ENCODE results near the gene BMF.
"Not testable (repeated sequence)": the region's sequence is repeated elsewhere in the genome, so short reads cannot be mapped to it uniquely, and the experiment has no call there.

The BMF gene, protein sequence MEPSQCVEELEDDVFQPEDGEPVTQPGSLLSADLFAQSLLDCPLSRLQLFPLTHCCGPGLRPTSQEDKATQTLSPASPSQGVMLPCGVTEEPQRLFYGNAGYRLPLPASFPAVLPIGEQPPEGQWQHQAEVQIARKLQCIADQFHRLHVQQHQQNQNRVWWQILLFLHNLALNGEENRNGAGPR

GRCh38 chr15:40108855-40109735, at the start of gene BMF:
Gene BMF (minus strand): TSS chr15:40108879. CDS start chr15:40106086, 2,793 bp downstream.
- DNase-seq, result peak; percentile 96

DNA sequence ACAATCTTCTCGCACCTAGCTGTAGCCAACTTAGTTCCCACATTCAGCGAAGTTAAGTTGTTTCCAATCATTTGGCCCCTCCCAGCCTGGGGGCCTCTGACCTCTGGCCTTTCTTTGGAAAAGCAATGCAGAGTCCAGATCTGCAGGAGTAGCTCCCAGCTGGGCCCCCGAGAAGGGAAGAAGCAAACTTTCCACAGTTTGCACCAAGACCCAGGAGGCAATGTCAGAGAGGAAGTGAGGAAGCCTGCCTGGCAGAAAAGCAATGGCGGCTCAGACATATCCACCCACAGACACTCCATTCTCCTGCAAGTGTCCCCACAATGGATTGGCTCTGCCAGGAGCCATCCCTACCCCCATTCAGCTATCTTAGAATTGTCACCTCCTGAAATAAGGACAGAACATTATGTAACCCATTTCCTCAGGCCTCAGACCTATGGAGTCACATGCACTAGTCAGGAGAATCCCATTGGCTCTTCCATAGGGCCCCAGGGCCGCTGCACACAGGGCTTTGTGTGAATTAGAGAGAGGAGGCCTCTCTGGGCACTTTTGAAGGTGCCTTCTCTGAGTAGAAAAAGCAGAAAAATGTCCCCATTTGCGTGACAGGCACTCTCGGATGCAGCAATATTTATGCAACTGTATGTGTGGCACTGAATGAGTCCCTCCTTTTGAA, 49.2 kb upstream of the BMF start:
- no peak for DNase-seq

- DNase-seq, result no peak
Observed at GRCh38 chr15:40155270-40155910, 46.7 kb upstream of the BMF start.

- DNase-seq, result not testable (repeated sequence)
Observed at GRCh38 chr15:40154821-40155220, 46.1 kb upstream of the BMF start.

DNA sequence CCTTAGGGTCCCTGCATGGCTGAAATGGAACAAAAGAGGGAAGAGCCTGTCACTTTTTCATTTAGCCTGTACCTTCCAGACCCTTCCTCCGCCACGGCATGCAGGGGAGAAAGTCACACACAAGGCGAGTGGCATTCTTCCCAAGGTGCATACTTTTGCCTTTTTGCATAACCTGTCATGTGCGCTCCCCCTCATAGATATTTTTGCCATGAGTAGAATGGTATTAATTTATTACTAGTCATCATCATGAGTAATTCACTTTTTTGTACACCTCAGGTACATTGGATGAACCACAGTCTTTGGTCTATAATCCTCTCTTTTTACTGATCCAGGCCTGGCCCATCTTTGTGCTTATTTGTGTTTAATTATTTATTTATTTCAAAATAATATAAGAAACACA, 43.3 kb upstream of the BMF start:
- DNase-seq, result no peak

DNA sequence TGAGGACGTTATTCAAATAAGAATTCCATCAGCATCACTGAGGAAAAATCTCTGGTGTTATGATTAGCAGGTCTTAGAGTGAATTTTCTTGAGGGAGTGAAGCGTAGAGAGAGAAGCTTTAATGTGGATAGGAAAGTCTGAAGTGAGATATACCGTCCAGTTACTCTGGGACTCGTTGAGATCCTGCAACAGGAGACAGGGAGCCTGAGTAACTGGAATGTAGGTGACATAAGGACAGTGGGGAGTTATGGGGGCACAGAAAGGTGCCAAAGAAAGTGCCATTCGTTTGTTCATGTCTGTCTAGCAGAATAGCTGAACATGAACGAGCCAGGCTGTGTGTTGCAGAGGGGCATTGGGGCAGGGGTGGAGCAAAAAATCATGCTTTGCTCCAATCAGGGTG, 42.8 kb upstream of the BMF start:
- no peak for DNase-seq

- DNase-seq, result peak; percentile 60
Observed at GRCh38 chr15:40150163-40150925, 41.7 kb upstream of the BMF start.

- no peak for DNase-seq
Observed at GRCh38 chr15:40149339-40149738, 40.7 kb upstream of the BMF start.

GRCh38 chr15:40146037-40146436, 37.4 kb upstream of the BMF start:
- no peak for DNase-seq

- no peak for DNase-seq
Observed at GRCh38 chr15:40142428-40142827, 33.7 kb upstream of the BMF start.

DNA sequence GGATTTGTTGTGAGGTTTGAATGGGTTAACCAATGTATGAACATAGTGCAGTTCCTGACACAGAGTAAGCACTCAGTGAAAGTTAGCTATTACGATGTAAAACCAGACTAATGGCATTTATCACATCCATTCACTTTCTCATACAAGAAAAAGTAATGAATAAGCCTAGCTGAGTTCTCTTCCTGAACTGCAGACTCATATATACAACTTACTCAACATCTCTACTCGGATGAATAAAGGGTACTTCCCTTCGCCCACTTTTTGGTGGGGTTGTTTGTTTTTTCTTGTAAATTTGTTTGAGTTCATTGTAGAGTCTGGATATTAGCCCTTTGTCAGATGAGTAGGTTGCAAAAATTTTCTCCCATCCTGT, 29.5 kb upstream of the BMF start:
- DNase-seq, result not testable (repeated sequence)

DNA sequence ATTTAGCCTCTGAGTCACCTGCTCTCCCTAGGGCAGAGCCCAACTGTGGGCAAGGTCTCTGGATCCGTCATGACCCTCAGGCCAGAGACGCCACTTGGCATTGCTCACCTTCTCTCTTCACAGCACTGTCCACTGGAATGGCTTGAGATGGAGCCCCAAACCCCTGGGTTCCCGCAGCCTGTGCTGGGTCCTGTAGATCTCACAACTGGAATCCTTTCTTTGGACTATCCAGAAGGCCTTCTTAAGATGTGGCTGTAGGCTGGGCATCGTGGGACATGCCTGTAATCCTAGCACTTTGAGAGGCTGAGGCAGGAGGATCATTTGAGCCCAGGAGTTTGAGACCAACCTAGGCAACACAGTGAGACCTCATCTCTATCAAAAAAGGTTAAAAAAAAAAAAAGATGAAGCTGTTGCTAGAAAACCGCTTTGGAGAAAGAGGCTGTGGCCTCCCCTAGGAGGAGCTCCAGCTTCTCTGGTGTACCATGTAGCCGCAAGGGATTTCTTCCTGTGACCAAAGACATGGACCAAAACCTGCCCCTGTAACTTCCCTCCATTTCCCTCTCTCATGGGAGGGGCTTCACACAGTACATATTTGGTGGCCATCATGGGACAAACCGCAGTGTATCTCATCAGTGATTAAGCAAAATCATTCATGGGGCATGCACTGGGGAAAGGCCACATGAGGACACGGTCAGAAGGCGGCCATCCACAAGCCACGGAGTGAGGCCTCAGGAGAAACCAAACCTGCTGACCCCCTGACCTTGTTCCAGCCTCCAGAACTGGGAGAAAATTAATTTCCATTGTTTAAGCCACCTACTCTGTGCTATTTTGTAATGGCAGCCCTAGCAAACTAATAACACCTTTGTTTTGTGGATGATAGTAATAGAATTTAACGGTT, 28.9 kb upstream of the BMF start:
- DNase-seq, result no peak

DNA sequence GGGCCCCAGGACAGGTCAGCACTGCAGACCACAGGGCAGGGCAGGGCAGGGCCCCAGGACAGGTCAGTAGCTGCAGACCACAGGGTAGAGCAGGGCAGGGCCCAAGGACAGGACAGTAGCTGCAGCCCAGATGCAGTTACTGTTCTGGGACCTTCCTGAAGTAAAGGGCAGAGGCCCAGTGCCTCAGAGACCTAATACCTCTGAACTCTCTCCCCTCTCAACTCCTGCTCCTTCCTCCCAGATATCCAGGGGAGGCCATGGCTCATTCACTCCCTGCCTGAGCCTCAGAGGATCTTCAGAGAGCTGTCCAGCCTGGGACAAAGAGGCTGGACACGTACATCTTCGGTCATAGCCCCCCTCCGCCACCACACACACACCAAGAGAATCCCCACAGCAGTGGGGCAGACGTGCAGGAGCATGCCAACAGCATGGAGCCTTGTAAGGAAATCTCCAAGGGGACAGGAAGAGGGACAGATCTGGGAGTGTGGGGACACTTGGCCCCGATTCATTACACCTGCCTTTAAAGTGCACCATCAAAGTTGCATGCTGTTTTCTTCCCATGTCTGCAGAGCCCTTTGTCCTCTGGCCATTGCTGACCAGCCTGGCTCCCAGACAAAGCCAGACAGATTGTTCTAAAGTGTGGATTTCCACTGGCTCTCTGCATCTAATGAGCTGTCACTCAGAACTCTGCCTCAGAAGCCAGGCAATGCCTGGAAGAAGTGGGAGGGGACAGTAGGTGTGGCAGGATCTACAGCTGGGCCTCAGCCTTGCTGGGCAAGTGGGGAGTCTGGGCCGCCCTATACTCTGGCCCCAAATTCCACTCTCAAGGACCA, 28.0 kb upstream of the BMF start:
- no peak for DNase-seq

GRCh38 chr15:40135846-40136450, 27.3 kb upstream of the BMF start:
- DNase-seq, result not testable (repeated sequence)

GRCh38 chr15:40134885-40135284, 26.2 kb upstream of the BMF start:
- no peak for DNase-seq

DNA sequence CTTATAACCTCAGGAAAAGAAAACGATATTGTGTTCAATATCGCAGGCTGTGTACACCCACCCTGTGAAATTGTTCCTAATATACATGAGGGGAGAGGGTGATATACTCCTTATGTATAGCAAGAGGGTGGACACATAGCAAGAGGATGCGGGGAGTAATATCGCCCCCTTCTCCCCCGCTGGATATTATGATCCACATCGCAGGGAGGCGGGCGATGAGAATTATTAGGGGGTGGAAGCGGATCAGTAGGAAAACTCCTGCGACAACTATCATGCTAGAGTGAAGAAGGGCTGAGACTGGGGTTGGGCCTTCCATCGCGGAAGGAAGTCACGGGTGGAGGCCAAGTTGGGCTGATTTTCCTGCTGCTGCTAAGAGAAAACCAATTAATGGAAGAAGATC, 24.9 kb upstream of the BMF start:
- DNase-seq, result no peak

DNA sequence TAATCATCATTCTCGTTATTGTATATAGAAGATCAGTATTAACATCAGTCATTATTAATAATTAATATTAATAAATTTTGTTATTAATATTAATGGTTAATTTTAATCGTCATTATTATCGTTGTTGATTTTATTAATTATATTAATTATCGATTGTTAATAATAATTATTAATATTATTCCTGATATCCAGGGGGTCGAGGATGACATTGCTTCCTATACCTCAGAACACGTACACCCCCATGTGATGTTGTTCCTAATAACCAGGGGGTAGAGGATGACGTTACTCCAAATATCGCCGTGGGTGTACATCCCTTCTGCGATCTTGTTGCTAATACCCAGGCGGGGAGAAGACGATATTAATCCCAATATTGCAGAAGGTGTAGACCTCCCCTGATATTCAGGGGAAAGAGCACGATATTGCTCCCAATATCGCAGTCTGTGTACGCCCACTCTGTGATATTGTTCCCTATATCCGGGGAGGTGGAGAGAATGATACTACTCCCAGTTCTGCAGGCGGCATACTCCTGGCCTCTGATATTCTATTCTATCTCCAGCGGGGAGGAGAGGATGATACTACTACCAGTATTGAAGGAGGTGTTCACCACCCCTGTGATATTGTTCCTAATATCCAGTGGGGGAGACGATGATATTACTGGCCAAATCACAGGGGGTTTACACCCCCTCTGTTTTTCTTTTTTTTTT, 22.3 kb upstream of the BMF start:
- no peak for DNase-seq

- DNase-seq, result no peak
Observed at GRCh38 chr15:40130118-40130517, 21.4 kb upstream of the BMF start.

All from NCI-H1436 (cell line).